HT1080 (cell line): ENCODE measurements around the gene MDH1. TPM values are rescaled to one million over a fixed set of nuclear protein-coding genes. Genes with fewer than 3 reads are reported as not detected.
"Not testable (repeated sequence)": the region's sequence is repeated elsewhere in the genome, so short reads cannot be mapped to it uniquely, and the experiment has no call there.

Experiments
- DNase-seq: peaks from one replicate; pipeline ENCODE4 v3.0.0-alpha.2; 2015; ENCODE audit warnings: low read depth
- total RNA-seq: library from RNA; depleted of rRNA; stranded (reverse); fragments of >200 nt; shearing (Covaris generic); gene quantifications from 2 replicates; pipeline ENCODE4 v1.2.3, GENCODE V29; 2014

The MDH1 gene
- total RNA-seq, 1 experiment from 2014 or later, result 295 TPM

DNA sequence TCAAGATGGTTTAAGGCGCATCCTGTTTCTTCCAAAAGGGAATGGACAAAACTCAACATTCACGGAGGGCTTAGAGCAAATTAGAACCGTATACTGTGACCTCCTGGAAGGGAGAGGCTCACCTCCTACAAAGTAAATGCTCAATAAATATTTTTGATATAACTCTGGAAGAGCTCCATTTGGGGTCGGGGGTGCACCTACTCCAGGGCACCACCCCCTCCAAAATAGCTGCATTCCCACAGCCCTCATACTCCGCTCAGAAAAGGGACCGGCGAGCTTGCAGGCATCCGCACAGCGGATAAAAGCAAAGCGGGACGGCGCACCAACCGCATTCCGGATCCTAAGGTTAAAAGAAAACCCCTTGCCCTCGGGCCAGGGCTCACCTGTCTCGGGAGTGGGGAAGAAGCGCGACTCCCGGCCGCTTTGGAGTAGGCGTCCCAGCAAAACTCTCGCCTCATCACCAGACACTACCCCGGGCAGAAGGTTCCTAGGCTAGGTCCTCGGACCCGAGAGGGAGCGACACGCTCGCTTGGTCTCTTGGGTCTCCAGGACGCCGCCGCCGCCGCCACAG is 864 bp upstream of the MDH1 start:
- peak; percentile 7 for DNase-seq

DNA sequence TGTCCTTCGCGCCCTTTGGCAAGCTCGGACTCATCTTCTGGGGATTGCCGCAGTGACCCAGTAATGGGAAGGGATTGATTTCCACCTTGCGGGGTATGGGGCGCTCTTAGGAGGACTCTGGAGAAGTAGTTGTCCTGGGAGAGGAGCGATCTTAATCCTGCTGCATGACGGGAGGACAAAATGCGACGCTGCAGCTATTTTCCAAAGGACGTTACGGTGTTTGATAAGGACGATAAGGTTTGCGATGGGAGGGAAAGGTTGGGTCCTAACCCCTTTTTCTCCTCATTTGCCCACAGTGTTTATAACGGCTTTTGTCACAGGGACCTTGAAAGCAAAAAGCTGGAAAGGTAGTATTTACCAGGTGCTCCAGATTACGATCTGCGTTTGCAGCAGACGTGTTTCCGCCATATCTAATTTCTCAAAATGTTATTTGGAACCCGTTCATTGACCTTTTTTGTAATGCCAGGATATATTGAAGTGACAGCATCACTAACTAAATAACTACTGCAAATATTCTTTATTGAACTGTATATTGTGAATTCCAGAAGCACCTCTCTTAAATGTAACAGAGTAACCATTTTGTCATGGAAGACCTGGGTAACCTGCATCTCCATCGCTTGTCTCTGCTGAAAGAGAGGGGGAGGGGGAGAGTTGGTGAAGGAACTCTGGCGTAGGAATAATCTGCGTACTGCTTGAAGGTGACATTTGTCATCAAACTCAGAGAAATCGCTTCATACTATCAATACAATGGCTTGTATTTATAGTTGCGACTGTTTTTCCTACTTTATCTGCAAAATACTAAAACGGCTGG is 590 bp downstream of the MDH1 start:
- DNase-seq, result peak; percentile 11

DNA sequence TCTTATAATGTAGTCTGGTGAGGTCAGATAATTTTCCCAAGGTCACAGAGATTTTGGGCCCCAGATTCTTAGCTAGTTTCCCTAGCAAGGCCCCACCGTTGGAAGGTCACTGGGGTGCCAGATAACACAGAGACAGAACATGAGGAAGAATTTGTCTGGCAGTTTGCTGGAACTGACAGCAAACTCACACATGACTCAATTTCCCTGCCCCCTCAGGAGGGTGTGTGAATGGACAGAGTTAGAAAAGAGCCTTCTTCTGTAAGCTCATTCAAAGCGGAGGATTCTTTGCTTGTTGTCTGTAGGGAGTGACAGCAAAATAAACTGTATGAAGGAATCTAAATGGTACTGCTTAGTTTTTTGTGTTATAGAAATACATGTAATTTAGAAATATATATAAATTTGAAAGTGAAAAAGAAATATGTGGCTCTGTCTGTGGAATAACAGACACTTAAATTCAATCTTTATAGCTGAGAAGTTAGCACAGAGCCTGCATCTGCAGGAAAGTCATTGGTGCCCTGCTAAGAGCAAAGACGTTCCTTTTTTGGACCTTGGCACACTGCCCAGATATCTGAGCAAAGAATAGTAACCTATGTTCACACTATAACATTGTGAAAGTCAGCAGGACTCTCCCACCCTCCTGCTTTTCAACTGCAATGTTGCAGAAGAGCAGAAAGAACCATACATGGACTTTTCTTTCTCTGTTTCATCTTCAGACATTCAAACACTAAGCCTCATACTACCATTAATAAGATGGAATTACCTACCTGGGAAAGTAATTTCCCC is 2.1 kb downstream of the MDH1 start:
- DNase-seq, result no peak

DNA sequence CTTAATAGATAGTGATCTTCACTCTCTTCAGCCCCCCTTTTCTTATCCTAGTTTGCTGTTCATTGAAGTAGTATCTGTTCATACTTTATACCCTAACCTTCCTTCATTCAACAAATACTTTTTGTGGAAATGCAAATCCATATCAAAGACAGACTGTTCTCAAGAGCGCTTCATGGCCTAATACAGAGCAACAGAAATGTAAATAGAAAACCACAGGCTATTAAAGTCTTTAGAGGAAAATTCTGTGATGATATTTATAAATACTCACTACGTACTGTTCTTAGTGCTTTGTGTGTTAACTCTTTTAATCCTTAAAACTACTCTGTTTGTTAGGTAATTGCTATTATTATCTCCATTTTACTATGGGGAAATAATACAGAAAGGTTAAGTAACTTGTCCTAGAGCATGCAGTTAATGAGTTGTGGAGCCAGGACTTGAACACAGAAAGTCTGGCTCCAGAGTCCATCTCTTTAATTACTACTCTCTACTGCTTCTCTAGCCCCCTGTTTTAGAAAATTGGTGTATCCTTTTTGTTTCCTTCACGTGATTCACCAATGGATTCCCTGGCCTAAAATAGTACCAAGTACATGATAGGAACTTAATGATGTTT is 2.9 kb downstream of the MDH1 start:
- DNase-seq, result no peak

DNA sequence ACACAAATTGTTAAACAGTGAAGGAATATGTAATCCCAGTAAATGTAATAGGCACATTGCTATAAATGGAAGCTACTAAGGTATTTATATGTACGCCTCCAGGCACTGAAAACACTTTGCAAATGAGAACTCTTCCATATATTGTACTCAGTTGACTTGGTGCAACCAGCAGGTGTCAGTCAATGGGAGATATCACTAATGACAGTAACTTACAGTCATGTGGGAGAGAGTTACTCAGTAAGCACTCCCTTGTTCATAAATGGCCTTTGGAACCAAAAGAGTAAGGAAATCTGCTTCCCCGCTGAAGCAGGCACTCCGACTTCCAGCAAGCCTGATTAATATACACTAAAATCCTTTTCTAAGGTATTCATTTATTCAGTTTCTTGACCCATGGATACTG is 5.9 kb downstream of the MDH1 start:
- no peak for DNase-seq

DNA sequence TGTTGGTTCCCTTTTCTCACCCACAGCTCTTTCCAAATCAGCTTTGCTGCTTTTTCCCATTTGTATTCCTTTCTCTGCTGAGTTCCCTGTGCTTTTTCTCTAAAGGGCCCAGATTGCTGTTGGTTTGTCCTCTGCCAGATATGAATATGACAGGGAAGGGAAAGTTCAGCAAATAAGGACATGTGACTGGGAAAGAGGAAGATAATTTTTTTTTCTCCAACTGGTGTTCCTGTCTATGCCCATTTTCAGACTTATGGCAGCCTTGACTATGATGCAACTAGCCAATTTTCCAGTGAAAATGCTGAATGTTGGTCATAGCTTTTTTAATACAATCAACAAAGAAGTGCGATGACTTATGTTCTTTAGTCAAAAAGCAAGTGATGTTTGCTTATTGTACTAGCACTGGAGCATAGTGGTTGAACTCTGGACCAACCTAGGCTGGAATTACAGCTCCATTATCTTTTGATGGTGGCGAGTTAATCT is 7.7 kb downstream of the MDH1 start:
- no peak for DNase-seq

DNA sequence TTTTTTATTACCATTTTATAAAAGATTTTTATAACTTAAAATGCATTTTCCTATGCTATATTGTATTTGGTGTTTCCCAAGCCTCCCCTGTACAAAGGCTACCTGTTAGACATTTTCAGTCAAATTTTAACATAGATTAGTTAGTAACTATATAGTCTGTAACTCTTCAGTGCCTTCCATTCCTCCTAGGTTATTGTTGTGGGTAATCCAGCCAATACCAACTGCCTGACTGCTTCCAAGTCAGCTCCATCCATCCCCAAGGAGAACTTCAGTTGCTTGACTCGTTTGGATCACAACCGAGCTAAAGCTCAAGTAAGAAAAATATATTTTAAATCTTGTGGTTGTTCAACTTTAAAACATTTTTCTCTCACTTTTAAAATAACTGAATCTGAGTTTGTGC is 10.2 kb downstream of the MDH1 start:
- no peak for DNase-seq

DNA sequence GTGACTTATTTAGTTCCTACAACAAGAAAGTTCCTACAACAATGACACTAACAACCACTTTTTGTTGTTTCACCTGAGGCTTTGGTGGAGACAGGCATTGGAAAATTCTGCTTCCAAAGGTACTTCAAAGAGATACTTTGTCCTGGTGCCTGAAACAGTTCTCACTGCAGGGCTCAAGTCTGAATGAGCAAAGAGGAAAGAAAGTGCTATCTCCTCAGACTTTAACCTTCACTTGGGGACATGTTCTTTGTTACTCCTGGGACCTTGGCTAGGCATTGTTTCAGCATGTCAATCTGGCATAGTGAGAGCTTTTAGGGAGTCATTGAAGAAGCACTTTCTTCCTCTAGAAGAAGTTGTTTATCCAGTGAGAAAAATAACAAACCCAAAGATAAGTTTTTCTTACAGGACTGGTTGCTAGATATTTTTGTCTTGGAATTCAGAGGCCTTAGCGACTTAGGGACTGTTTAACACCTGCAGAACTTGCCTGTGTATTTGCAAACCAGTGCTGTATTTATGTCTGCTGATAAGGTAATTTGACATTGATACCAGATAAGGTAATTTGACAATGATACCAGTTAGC is 12.2 kb downstream of the MDH1 start:
- no peak for DNase-seq

DNA sequence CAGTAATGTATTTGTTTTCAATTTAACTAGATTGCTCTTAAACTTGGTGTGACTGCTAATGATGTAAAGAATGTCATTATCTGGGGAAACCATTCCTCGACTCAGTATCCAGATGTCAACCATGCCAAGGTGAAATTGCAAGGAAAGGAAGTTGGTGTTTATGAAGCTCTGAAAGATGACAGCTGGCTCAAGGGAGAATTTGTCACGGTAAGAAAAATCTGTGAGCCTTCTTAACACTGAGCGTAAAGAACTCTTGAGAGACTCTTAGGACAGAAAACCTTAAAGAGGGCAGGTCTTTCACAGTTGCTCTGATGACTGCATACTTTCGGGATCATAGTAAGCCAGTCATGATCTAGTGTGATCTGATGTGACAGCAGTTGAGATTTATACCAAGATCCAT is 15.9 kb downstream of the MDH1 start:
- DNase-seq, result no peak

DNA sequence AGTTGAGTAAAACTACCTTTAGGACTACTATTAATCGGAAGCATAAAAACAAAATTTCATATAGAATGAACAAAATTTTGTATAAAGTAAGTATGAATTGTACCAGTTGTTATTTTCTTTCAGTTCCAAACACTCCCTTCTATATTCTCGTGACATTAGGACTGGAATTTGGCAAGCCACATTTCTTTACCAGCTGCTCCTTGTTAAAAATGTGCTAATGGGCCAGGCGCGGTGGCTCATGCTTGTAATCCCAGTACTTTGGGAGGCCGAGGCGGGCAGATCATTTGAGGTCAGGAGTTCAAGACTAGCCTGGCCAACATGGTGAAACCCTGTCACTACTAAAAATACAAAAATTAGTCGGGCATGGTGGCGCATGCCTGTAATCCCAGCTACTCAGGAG is 20.1 kb downstream of the MDH1 start:
- DNase-seq, result not testable (repeated sequence)

DNA sequence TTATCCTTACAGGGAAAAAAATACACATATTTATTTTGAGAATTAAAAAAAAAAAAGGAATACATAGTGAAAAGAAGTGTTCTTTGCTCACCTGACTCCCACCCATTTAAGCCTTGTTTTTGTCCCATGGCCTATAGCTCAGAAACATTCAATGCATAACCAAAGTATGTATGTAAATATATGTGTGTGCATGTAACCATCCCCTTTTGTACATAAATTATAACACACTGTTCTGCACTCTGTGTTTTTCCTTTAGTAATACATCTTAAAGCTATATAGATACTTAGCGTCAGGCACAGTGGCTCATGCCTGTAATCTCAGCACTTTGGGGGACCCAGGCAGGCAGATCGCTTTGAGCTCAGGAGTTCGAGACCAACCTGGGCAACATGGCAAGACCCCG is 21.8 kb downstream of the MDH1 start:
- DNase-seq, result no peak

DNA sequence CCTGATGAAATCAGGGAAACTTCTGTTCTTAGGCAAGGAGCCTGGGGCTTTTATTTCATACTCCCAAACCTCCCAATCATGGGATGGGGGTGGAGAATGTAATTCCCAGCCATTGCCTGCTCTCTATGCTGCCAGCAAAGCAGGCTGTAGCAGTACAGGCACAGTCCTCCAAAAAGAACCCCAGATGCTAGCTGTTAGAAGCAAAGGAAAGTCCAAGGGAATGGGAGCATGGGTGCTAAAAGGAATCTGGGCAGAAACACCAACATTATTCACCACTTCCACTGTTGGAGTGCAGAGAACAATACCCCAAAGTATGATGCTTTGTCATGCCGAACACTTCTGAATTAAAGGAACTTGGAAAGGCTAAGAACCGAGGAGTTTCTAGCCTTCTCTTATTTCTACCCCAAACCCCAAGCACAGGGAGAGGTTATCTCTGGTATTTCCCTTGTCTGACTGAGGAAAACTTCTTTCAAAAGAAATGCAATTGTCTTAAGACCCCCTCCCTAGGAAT is 24.7 kb downstream of the MDH1 start:
- no peak for DNase-seq

DNA sequence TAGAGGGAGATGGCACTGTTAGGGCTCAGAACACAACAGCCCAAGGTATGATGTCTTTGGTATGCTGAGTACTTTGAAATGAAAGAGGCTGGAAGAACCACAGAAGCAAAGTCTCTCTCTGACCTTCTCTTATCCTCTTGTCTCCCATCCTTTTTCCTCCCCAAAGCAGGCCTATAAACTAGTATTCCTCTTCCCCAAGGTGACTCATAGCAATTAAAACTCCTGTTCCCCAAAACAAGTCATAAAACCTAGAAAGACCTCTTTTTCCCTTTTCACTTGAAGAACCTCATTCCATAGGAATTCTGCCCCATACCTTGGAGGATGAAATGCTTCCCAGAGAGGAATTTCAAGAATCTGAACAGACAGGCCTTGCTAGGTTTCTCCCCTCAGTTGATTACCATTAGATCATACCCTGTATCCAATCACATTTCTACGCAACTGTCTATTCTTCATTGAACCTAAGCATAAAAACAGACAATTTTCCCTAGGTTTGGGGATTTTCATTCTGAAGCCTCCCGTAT is 25.7 kb downstream of the MDH1 start:
- peak; percentile 78 for DNase-seq

DNA sequence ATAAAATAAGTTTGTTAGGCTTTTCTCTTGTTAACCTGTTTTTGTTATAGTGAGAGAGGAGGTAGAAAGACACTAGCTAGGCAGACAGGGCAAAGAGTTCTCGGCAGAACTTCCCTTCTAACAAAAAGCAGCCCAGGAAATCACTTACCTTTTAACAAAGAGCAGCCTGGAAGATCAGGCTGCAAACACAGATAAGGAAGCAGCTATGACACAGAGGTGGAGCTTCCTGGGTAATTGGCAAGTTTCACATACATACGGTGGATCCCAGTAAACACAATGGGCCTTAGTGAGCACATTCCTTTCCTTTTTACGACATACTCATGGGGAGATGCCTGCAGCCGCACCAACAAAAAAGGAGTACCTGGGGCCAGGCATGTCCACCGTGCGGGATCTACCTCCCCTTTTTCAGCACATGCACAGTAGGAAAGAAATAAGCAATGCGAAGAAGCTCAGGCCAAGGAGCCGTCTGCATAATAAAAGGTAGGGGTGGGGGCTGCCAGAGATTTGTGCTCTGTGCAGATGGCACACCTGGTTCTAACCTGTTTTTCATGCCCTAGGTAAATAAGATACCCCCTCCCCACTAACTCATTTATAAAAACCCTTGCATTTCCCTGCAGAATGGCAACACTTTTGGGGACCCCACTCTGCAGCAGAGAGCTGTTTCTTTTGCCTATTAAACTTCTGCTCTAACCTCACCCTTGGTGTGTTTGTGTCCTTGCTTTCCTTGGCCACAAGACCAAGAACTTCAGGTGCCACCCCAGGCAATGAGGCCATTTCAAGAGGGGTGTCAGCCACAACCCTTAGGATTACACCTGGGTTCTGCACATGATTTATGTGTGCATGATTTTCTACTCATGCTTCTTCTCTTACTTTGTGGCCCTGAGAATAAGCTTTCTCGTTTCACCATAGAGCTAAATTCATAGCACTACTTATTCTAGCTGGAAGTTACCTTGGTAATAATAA is 26.5 kb downstream of the MDH1 start:
- peak; percentile 35 for DNase-seq

DNA sequence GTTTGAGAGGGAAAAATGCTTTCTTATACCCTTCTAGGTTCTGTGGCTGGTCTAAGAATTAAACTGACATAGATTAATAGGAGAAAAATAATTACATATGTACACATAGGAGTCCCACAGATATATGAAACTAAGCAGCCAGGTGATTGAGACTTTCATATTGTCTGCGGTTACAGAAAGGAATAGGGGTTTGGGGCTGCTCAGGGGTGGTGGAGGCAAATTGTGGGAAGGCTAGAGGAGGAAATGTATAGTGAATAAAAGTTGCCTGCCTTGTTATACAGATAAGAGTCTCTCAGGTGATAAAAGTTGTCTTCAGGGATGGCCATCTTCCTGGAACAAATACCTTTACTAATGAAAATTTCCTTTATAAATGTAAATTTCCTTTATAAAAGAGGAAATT is 28.6 kb downstream of the MDH1 start:
- DNase-seq, result no peak

DNA sequence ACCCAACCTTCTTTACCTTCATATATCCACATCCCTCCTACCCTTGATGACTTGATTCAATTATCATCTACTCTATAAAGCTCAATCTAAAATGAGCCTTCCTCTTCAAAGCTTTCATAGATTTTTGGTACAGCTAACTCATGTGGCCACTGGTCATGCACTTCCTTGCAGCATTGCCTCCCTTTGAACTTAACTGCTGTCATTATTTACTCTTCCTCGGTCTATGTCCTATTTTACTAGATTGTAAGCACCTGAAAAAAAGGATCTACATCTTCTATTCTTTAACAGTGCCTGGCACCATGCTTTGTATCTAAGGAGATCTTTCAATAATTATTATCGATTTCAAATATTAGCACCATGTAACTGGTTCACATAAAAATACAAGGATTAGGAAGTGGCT is 30.6 kb downstream of the MDH1 start:
- no peak for DNase-seq

DNA sequence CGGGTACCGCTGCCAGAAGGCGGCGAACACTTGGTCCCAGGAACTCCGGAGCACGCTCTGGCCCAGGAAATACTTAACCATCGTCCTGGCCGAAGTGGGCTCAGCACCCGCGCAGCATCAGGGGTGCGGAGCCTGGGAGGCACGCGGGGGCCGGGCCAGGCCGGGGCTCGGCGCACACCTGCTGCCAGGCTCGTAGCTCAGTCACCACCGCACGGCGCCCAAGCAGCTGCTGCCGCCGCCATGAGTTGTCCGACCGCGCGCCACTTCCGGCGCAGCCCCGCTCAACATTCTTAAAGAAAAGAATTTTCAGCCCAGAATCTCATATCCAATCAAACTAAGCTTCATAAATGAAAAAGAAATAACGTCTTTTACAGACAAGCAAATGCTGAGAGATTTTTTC is 34.0 kb downstream of the MDH1 start:
- DNase-seq, result no peak

DNA sequence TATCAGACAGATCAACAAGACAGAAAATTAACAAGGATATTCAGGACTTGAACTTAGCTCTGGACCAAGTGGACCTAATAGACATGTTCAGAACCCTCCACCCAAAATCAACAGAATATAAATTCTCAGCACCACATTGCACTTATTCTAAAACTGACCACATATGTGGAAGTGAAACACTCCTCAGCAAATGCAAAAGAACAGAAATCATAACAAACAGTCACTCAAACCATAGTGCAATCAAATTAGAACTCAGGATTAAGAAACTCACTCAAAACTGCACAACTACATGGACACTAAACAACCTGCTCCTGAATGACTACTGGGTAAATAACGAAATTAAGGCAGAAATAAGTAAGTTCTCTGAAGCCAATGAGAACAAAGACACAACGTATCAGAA is 35.0 kb downstream of the MDH1 start:
- DNase-seq, result not testable (repeated sequence)

DNA sequence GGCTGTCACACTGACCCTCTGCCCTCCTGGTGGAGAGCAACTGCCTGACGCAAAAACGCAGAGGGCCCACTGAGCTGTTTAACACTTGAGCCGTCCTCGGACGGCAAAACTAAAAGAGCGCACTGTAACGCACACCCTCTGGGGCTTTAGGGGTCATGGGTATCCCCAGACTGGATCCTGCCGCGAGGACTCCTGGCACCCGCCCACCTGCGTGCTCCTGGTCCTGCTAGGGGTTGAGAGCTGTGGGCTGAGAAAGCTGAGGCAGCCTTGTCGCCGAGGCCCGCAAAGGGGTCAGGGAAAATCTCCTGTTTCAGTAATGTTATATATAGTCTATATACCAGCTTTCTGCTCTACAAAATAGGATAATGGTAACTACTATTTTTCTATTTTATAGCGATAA is 39.1 kb downstream of the MDH1 start:
- DNase-seq, result no peak

DNA sequence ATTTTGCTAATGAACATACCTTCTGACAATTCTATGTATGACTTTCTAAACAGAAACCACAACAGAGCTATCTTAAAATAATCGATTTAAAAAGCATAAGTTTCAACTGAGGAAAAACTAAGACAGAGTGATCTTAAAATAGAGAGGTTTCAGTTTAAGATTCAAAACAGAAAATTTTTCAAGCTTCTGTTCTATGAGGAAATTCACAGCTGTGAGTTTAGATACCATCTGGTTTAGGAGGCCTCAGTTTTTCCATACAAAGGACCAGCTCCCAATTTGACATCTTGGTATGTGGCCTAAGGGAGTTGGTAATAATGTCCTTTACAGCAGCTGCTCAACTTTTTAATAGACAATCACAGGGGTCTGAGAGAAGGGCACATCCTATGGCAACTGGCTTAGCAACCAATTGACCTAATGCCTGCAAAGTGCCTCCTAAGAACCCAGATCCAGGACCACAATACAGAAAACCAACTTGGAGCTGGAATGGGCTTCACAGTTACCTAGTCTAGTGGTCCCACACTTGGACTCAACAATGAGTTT is 39.7 kb downstream of the MDH1 start:
- DNase-seq, result no peak
